HepG2 (cell line): ENCODE data around the gene ZBP1. TPM values are rescaled to one million over a fixed set of nuclear protein-coding genes. Genes with fewer than 3 reads are reported as not detected.
A peak's percentile ranks its signal among the peaks of the same experiment; 100 is the strongest.

Source experiments
- ATRX ChIP-seq: sonication (generic); formaldehyde crosslinking; IDR thresholded peaks from 2 replicates; pipeline ENCODE4 v1.4.0; 2020; ENCODE audit warnings: missing genetic modification reagents, borderline replicate concordance
- CBFB ChIP-seq: sonication (generic); formaldehyde crosslinking; IDR thresholded peaks from 2 replicates; pipeline ENCODE4 v1.4.0; 2020; ENCODE audit warnings: missing genetic modification reagents
- CBX1 ChIP-seq: IDR thresholded peaks from one replicate; pipeline ENCODE4 v1.6.1; 2016; ENCODE audit warnings: antibody characterized with exemption, low read depth
- DNMT1 ChIP-seq: sonication (generic); formaldehyde crosslinking; IDR thresholded peaks from 2 replicates; pipeline ENCODE4 v1.5.1; 2020; ENCODE audit warnings: mild to moderate bottlenecking, missing genetic modification reagents
- GABPB1 ChIP-seq: IDR thresholded peaks from 2 replicates; pipeline ENCODE4 v1.6.1; 2016; ENCODE audit warnings: mild to moderate bottlenecking, missing genetic modification reagents, moderate library complexity, missing compliant biosample characterization
- HOMEZ ChIP-seq: IDR thresholded peaks from 2 replicates; pipeline ENCODE4 v1.6.1; 2016; ENCODE audit warnings: low read depth
- MYNN ChIP-seq: sonication (generic); formaldehyde crosslinking; IDR thresholded peaks from 2 replicates; pipeline ENCODE4 v1.4.0; 2020; ENCODE audit warnings: mild to moderate bottlenecking, low read depth, missing genetic modification reagents
- NFIB ChIP-seq: sonication (generic); formaldehyde crosslinking; IDR thresholded peaks from 2 replicates; pipeline ENCODE4 v1.9.0; 2021; ENCODE audit warnings: missing genetic modification reagents, mild to moderate bottlenecking, borderline replicate concordance
- POLR2AphosphoS5 ChIP-seq: IDR thresholded peaks from 2 replicates; pipeline ENCODE4 v1.6.1; 2012; ENCODE audit warnings: low read depth, low read length
- RBFOX2 ChIP-seq: fragments of 200-400 bp; formaldehyde crosslinking; IDR thresholded peaks from 2 replicates; pipeline ENCODE4 v1.6.1; 2017; ENCODE audit warnings: low read depth, mild to moderate bottlenecking, low read length
- SAP130 ChIP-seq: IDR thresholded peaks from 2 replicates; pipeline ENCODE4 v1.6.1; 2016; ENCODE audit warnings: low read depth
- TCF7 ChIP-seq: sonication (generic); IDR thresholded peaks from 2 replicates; pipeline ENCODE4 v1.6.1; 2016; ENCODE audit warnings: antibody characterized with exemption, low read depth
- THAP11 ChIP-seq: IDR thresholded peaks from 2 replicates; pipeline ENCODE4 v1.6.1; 2016; ENCODE audit warnings: missing biosample characterization, missing genetic modification reagents
- ZBTB3 ChIP-seq: sonication (generic); formaldehyde crosslinking; IDR thresholded peaks from 2 replicates; pipeline ENCODE4 v1.4.0; 2020; ENCODE audit warnings: low read depth, mild to moderate bottlenecking, moderate library complexity, missing genetic modification reagents, borderline replicate concordance
- ZFY ChIP-seq: sonication (generic); formaldehyde crosslinking; IDR thresholded peaks from 2 replicates; pipeline ENCODE4 v1.4.0; 2020; ENCODE audit warnings: missing genetic modification reagents
- ZKSCAN1 ChIP-seq: fragments of 150-350 bp; IDR thresholded peaks from 2 replicates; pipeline ENCODE4 v1.6.1; 2014; ENCODE audit warnings: low read length
- ZNF326 ChIP-seq: sonication (generic); formaldehyde crosslinking; IDR thresholded peaks from 2 replicates; pipeline ENCODE4 v1.4.0; 2020; ENCODE audit warnings: missing genetic modification reagents, borderline replicate concordance
- ZNF605 ChIP-seq: sonication (generic); formaldehyde crosslinking; IDR thresholded peaks from 2 replicates; pipeline ENCODE4 v1.8.0; 2022; ENCODE audit warnings: mild to moderate bottlenecking, missing genetic modification reagents
- ZNF746 ChIP-seq: sonication (generic); formaldehyde crosslinking; IDR thresholded peaks from 2 replicates; pipeline ENCODE4 v1.8.0; 2022; ENCODE audit warnings: mild to moderate bottlenecking, missing genetic modification reagents
- polyA plus RNA-seq, 8 experiments: library from polyadenylated mRNA; depleted of rRNA in 3 of 8; stranded (reverse) in 7 of 8; unstranded in 1 of 8; fragments of >200 nt; fragmentation: Illumina TruSeq in 4 of 8; extraction: Trizol in 4 of 8; gene quantifications; 2 replicates each; pipeline versions ENCODE4 v1.2.1 to v1.2.3, GENCODE V29; 2011 to 2016; ENCODE audit warnings: low read depth in 4 of 8, missing spikeins in 1 of 8, mixed read lengths in 1 of 8; ENCODE audit not compliant: insufficient read depth in 1 of 8
- total RNA-seq, 5 experiments: library from RNA; depleted of rRNA; stranded (reverse); fragments of >200 nt; fragmentation: Illumina TruSeq; extraction: Trizol; gene quantifications; 2 replicates each; pipeline ENCODE4 v1.2.3, GENCODE V29; 2016; ENCODE audit warnings: low read depth in 1 of 5
- TF ChIP-seq, protein P1 (sequence below): sonication (generic); formaldehyde crosslinking; IDR thresholded peaks from 2 replicates; pipeline ENCODE4 v1.8.0; 2022; ENCODE audit warnings: mild to moderate bottlenecking, missing genetic modification reagents, borderline replicate concordance
- TF ChIP-seq, protein P2 (sequence below): sonication (generic); formaldehyde crosslinking; IDR thresholded peaks from 2 replicates; pipeline ENCODE4 v1.8.1; 2023; ENCODE audit warnings: mild to moderate bottlenecking, moderate library complexity, missing genetic modification reagents
- TF ChIP-seq, protein P3 (sequence below): sonication (generic); formaldehyde crosslinking; IDR thresholded peaks from 2 replicates; pipeline ENCODE4 v1.5.1; 2020; ENCODE audit warnings: missing genetic modification reagents, mild to moderate bottlenecking, borderline replicate concordance
- TF ChIP-seq, protein P4 (sequence below): sonication (generic); formaldehyde crosslinking; IDR thresholded peaks from 2 replicates; pipeline ENCODE4 v1.9.0; 2022; ENCODE audit warnings: missing genetic modification reagents, mild to moderate bottlenecking, borderline replicate concordance
- TF ChIP-seq, protein P5 (sequence below): sonication (generic); formaldehyde crosslinking; IDR thresholded peaks from 2 replicates; pipeline ENCODE4 v1.4.0; 2020; ENCODE audit warnings: missing genetic modification reagents

Gene ZBP1
- total and polyA plus RNA-seq, 2 of the 13 experiments (the other 11 are each of a cell fraction or from before 2014, with no cell fraction given): not detected

- TF ChIP-seq, protein P1, sequence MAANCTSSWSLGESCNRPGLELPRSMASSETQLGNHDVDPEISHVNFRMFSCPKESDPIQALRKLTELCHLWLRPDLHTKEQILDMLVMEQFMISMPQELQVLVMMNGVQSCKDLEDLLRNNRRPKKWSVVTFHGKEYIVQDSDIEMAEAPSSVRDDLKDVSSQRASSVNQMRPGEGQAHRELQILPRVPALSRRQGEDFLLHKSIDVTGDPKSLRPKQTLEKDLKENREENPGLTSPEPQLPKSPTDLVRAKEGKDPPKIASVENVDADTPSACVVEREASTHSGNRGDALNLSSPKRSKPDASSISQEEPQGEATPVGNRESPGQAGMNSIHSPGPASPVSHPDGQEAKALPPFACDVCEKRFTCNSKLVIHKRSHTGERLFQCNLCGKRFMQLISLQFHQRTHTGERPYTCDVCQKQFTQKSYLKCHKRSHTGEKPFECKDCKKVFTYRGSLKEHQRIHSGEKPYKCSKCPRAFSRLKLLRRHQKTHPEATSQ (CRISPR knock-in tag): no peak
- no peak for TF ChIP-seq THAP11
- no peak for TF ChIP-seq NFIB
- TF ChIP-seq, protein P2, sequence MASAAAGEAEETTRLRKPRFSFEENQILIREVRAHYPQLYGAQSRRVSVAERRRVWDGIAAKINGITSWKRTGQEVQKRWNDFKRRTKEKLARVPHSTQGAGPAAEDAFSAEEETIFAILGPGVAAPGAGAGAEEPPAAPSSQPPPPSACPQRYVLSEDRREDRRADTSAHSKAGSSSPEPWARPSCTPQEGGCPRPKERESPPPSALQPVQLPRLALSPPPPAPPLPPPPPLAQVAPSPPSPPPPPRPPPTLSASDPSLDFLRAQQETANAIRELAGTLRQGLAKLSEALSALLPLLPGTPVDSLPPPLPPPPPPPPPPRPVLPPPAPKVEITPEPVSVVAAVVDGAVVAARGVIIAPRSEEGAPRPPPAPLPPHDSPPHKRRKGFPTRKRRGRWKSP (CRISPR knock-in tag): no peak
- no peak for TF ChIP-seq HOMEZ (CRISPR knock-in tag)
- TF ChIP-seq GABPB1 (CRISPR knock-in tag): no peak
- TF ChIP-seq DNMT1: peak; percentile 34
- TF ChIP-seq ZFY (CRISPR knock-in tag): no peak
- no peak for TF ChIP-seq ZNF326
- no peak for TF ChIP-seq MYNN
- no peak for TF ChIP-seq CBFB (CRISPR knock-in tag)
- TF ChIP-seq SAP130 (CRISPR knock-in tag): no peak
- TF ChIP-seq, protein P3, sequence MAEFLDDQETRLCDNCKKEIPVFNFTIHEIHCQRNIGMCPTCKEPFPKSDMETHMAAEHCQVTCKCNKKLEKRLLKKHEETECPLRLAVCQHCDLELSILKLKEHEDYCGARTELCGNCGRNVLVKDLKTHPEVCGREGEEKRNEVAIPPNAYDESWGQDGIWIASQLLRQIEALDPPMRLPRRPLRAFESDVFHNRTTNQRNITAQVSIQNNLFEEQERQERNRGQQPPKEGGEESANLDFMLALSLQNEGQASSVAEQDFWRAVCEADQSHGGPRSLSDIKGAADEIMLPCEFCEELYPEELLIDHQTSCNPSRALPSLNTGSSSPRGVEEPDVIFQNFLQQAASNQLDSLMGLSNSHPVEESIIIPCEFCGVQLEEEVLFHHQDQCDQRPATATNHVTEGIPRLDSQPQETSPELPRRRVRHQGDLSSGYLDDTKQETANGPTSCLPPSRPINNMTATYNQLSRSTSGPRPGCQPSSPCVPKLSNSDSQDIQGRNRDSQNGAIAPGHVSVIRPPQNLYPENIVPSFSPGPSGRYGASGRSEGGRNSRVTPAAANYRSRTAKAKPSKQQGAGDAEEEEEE (CRISPR knock-in tag): peak; percentile 32; the same call in 1 of the 2 replicates
- TF ChIP-seq POLR2AphosphoS5: no peak
- TF ChIP-seq, protein P4, sequence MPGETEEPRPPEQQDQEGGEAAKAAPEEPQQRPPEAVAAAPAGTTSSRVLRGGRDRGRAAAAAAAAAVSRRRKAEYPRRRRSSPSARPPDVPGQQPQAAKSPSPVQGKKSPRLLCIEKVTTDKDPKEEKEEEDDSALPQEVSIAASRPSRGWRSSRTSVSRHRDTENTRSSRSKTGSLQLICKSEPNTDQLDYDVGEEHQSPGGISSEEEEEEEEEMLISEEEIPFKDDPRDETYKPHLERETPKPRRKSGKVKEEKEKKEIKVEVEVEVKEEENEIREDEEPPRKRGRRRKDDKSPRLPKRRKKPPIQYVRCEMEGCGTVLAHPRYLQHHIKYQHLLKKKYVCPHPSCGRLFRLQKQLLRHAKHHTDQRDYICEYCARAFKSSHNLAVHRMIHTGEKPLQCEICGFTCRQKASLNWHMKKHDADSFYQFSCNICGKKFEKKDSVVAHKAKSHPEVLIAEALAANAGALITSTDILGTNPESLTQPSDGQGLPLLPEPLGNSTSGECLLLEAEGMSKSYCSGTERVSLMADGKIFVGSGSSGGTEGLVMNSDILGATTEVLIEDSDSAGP (CRISPR knock-in tag): no peak
- TF ChIP-seq, protein P5, sequence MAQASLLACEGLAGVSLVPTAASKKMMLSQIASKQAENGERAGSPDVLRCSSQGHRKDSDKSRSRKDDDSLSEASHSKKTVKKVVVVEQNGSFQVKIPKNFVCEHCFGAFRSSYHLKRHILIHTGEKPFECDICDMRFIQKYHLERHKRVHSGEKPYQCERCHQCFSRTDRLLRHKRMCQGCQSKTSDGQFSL (CRISPR knock-in tag): no peak
- no peak for TF ChIP-seq ZNF605 (CRISPR knock-in tag)
- no peak for TF ChIP-seq ZNF746 (CRISPR knock-in tag)
- no peak for TF ChIP-seq ZBTB3 (CRISPR knock-in tag)
- TF ChIP-seq ZKSCAN1: no peak
- TF ChIP-seq RBFOX2: no peak
- TF ChIP-seq CBX1: no peak
- no peak for TF ChIP-seq TCF7
- no peak for TF ChIP-seq ATRX (CRISPR knock-in tag)
These were observed 31.0 kb downstream of the ZBP1 start (continued) for GRCh38 chr20:57589123-57589727.
